Right forelimb (tissue), 1 donor: ENCODE data around the gene CD19.
A peak's percentile ranks its signal among the peaks of the same experiment; 100 is the strongest.
"Not testable (repeated sequence)": the region's sequence is repeated elsewhere in the genome, so short reads cannot be mapped to it uniquely, and the experiment has no call there.

Experiments used
- DNase-seq: peaks from one replicate; pipeline ENCODE4 v3.0.0-alpha.2; 2018

Gene CD19

DNA sequence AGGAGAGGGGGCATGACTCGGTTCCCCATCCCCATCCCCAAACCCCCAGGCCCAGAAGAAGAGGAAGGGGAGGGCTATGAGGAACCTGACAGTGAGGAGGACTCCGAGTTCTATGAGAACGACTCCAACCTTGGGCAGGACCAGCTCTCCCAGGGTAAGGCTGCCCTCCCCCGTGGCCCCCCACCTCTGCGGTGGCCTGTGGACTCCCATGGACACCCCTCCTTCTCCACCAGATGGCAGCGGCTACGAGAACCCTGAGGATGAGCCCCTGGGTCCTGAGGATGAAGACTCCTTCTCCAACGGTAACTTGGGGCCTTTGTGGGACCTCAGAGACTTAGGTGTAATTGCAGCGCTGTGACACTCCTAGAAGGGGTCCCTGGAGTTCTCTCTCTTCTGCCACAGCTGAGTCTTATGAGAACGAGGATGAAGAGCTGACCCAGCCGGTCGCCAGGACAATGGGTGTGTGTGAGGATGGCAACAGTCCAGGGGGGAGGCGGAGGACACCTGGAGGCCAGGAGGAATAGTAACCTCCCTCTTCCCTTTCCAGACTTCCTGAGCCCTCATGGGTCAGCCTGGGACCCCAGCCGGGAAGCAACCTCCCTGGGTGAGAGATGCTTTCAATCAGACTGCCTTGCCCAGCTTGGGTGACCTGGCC lies 5.6 kb downstream of the CD19 start:
- DNase-seq: no peak

DNA sequence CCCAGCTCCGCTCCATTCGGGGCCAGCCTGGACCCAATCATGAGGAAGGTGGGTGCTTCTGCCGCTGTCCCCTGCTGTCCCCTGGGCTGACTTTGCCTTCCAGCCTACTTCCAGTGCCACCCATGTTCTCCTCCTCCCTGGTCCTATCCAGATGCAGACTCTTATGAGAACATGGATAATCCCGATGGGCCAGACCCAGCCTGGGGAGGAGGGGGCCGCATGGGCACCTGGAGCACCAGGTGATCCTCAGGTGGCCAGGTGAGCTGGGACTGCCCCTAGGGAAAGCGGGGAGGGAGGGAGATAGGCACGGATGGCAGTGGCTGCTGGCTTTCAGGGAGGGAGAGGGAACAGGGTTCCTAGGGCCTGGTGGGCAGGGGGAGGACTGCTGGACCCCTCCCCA lies 7.0 kb downstream of the CD19 start:
- DNase-seq: no peak

DNA sequence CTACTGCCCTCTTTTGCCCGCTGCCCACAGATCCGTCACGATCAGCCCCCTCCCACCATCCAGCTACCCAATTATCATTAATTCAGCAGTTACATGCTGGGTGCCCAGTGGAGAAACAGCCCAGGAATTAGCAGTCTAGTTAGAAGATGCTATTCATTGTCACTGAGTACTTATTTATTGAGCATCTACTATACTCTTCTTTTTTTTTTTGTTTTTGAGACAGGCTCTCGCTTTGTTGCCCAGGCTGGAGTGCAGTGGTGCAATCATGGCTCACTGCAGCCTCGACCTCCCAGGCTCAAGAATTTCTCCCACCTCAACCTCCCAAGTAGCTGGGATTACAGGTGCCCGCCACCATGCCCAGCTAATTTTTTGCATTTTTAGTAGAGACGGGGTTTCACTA lies 8.1 kb downstream of the CD19 start:
- not testable (repeated sequence) for DNase-seq

DNA sequence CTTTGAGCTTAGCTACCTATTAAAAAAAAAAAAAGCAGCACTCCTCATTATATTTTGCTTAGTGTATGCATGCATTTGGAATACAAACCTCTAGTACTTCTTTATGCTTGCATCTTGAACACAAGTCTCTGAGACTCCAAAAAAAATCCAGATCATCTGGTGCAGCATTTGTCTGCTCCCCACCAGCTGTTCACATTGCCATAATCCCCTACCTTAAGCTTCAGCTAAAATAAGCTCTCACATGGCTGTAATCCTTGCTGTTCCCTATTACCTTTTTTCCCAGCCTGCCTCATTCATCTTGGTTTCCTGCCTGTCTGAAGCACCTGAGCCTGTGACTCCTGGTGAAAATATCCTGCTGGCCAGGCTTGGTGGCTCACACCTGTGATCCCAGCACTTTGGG lies 11.5 kb downstream of the CD19 start:
- DNase-seq: no peak

DNA sequence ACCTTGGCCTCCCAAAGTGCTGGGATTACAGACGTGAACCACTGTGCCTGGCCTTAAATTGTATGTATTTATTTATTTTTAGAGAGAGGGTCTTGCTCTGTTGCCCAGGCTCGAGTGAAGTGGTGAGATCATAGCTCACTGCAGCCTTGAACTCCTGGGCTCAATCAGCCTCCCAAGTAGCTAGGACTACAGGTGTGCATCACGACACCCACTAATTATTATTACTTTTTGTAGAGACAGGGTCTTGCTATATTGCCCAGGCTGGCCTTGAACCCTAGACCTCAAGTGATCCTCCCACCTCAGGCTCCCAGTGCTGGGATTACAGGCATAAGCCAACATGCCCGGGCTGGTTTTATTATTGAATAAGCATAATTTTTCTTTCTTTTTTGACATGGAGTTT lies 14.9 kb downstream of the CD19 start:
- DNase-seq: no peak

DNA sequence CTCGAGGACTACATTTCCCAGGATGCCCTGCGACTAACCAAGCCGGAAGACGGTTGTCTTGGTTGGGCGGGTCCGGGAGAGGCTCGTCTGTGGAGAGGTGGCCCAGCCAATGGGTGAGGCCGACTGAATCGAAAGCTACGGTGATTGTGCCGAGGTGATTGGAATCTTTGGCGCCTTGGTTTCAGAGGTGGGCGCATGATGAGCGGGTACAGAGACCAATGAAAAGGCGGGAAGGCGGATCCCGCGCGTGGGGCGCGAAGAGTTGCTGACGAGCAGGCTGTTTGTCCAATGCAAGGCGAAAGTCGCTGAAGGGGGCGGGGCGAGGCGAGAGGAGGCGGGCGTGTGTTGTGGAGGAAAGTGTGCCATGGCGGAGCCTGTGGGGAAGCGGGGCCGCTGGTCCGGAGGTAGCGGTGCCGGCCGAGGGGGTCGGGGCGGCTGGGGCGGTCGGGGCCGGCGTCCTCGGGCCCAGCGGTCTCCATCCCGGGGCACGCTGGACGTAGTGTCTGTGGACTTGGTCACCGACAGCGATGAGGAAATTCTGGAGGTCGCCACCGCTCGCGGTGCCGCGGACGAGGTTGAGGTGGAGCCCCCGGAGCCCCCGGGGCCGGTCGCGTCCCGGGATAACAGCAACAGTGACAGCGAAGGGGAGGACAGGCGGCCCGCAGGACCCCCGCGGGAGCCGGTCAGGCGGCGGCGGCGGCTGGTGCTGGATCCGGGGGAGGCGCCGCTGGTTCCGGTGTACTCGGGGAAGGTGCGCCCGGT lies 19.1 kb downstream of the CD19 start, which contains the start of gene NFATC2IP:
TSS of gene NFATC2IP (plus strand) at position 290 of the 762 bp plus-strand sequence. CDS start at position 365, 75 bp downstream.
- DNase-seq: peak; percentile 100

DNA sequence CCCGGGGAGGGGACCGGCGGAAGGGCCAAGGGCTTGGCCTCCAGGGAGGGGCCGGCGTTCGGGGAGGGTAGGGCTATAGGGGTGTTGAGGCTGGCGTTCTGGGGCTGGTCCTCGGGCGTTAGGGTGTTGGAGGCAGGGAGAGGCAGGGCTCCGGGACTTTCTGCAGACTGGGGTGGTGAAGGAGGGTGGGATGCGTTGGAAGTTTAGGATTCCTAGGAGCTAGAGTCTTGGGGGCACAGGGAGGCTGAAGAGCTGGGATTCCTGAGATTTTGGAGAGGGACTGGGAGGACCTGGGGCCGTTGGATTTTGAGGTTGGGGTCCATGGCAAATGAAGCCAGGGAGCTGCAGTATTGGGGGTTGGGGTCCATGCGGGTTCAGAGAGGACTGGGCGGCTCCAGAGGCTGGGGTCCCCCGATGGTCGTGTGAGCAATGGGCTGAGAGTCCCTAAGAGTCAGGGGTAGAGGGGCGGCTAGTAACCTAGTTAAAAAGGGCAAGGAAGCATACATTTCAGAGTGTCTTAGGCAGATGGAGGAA lies 19.7 kb downstream of the CD19 start:
- no peak for DNase-seq

DNA sequence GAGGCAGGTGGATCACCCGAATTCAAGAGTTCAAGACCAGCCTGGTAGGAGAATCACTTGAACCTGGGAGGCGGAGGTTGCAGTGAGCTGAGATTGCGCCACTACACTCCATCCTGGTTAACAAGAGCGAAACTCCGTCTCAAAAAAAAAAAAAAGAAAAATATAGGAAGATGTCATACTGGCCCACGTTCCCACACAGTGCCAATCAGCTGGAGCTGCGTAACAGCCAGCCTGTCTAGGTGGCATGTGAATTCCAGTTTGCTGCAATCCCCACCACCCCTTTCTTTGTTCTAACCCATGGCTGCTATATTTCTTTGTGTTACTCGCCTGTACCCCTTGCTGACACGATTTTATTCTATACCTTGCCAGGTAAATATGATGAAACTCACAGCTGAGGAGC lies 26.4 kb downstream of the CD19 start:
- no peak for DNase-seq

DNA sequence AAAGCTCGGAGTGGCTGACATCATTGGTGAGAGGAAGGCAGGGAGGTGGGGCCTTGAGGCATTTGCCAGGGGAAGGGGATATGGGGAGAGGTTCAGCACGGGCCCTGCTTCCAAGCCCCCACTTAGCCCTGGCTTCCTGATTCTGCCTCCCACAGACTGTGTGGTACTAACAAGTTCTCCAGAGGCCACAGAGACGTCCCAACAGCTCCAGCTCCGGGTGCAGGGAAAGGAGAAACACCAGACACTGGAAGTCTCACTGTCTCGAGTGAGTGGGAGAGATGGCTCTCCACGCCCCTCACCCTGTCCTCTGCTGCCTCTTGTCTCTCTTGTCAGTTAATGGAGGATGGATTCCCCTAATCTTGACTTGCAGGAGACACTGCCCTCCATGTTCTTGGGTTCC lies 27.1 kb downstream of the CD19 start:
- no peak for DNase-seq

DNA sequence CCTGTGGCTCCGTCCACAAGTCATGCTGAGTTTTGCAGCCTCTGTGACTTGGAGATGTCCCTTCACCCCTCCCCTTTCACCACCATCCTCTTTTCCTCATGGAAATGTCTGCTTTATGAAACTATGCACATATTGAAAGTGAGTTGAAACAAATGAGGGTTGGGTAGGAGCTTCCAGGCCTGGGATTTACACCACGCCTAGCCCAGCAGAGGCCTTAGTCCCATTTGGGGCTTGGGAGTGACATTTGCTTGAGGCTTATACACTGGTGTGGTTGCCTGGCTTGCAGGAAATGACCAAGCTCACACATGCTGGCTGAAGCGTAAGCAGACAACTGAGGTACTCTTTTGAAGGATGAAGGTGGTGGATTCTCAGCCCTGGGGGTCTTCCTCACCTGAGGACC lies 32.3 kb downstream of the CD19 start:
- DNase-seq: no peak

DNA sequence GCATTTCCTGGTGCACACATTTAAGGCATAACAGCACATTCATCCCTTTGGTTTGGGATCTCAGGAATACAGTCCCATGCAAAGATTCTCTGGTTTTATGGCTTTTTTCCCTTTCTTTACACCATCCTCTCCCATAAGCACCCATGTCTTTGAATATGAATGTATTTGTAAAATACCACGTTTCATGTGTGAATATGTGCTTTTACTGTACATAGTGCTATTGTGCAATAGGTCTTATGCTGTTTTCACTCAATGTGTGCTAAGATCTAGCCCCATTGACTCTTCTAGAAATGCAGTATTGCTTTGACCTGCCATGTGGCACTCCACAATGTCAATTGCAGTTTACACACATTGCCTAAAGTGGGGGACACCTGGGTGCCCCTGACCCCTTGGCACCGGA lies 32.7 kb downstream of the CD19 start:
- no peak for DNase-seq

DNA sequence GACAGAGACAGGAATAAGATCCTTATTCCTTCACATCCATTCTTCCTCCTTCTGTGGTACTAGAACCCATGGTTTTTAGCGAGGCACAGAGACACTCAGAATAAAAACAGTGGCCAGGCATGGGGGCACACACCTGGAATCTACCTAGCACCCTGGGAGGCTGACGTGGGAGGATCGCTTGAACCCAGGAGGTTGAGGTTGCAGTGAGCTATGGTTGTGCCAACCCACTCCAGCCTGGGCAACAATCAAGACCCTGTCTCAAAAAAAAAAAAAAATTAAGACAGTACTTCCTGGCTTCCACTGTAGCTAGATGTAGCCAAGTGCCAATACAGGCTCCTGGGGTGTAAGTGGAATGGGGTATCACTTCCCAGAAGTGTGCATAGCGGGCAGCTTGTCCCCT lies 35.4 kb downstream of the CD19 start:
- no peak for DNase-seq

DNA sequence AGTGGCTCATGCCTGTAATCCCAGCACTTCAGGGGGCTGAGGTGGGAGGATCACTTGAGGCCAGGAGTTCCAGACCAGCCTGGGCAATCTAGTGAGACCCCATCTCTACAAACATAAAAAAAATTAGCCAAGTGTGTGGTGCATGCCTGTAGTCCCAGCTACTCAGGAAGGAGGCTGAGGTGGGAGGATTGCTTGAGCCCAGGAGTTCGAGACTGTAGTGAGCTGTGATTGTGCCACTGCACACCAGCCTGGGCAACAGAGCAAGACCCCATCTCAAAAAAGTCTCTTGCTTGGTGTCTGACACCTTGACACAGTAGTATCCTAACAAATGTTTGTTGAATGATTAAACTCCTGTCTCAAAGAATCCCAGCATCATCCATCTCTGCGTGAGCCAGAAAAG lies 37.9 kb downstream of the CD19 start:
- not testable (repeated sequence) for DNase-seq

DNA sequence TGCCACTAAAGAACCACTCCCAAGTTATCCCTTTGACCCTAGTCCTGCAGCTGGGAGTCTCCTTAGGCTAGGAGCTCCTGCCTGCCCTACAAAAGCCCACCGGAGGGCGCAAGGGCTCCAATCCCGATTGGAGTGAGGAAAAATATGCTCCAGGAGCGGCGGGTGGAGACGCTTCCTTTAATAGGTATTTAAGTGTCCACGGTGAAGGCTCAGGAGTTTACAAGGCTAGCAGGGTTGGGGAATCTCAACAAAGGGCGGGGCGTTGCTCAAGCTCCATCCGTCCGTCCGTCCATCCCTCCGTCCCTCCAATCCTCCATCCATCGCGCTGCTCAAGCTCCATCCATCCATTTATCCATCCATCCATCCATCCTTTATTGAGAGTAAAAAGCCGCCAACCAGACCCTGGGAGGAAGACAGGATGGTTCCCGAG lies 42.3 kb downstream of the CD19 start:
- peak; percentile 64 for DNase-seq

DNA sequence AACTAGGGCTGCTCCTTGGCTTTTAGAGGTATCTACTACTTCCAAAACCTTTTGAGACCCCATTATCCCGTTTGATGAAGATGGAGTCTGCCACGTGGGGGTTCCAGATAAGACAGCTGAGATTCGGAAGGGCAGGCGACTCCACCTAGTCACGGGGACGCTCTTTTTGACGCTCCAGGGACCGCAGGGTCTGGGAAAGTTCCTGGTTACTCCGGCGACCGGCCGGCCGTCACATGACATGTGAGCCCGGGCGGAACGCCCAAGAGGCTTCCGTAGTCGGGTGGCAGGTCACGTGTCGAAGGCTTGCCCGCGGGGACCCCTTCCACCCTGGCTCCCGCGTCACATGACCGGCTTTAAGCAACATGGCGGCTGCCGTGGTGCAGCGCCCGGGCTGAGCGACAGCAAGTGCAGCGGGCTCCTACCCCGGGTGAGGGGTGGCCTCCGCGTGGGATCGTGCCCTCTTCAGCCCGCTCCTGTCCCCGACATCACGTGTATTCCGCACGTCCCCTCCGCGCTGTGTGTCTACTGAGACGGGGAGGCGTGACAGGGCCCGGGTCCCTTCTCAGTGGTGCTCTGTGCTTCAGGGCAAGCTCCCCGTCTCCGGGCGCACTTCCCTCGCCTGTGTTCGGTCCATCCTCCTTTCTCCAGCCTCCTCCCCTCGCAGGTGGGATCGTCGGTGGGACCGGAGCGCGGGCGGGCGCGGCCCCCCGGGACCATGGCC lies 42.8 kb downstream of the CD19 start, which contains the start of gene SPNS1:
TSS of gene SPNS1 (plus strand) at position 342 of the 721 bp plus-strand sequence. CDS start at position 716, 374 bp downstream.
- DNase-seq: peak; percentile 98

DNA sequence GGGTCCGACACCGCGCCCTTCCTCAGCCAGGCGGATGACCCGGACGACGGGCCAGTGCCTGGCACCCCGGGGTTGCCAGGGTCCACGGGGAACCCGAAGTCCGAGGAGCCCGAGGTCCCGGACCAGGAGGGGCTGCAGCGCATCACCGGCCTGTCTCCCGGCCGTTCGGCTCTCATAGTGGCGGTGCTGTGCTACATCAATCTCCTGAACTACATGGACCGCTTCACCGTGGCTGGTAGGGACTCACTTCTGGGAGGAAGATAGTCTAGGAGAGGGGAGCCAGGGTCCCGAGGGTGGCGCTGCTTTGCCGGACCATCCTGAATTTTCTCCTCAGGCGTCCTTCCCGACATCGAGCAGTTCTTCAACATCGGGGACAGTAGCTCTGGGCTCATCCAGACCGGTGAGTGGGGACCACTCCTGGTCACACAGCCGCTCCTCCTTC lies 43.4 kb downstream of the CD19 start:
- no peak for DNase-seq

DNA sequence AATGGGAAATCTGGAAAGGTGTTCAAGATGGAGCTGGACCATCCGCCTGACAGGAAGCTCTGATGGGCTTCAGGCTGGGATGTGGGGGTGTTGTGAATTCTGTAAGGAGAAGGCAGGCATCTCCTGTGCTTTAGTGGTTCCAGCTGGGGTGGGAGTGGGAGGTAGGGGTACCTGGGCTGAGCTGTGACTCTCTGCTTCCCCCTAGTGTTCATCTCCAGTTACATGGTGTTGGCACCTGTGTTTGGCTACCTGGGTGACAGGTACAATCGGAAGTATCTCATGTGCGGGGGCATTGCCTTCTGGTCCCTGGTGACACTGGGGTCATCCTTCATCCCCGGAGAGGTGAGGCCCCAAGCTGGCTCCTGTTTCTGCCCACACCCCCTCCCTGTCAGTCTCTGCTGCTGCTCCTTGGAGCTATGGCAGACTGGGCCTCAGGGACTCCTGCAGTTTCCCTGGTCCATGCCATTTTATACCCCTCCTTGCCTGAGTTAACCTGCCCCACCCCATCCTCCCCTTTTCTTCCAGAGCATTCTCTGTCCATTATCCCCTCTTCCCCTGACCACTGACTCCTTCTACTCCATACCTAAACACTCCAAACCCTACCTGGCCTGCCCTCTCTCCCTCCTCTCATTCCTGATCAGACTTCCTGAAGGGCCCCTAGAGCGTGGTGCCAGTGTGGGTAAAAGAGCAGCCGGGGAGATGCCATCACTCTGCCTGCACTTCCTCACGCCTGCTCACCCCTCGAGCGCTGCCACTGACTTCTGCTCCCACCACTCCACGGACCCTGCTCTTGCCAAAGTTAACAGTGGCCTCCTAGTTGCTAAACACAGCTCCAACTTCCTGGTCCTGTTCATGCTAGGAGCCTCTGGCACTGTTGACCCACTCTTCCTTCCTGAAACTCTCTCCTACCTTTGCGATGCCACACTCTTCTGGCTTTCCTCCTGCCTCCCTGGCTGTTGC lies 46.2 kb downstream of the CD19 start:
- DNase-seq: no peak

DNA sequence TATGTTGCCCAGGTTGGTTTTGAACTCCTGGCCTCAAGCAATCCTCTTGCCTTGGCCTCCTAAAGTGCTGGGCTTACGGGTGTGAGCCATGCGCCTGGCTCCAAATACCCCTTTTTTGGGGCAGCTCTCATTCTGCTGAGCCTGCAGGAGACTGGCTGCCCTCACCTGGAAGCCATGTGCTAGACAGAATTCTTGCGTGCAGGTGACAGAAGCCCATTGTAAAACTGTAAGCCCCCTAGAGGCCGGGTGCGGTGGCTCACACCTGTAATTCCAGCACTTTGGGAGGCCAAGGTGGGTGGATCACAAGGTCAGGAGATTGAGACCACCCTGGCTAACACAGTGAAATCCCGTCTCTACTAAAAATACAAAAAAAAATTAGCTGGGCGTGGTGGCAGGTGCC lies 48.6 kb downstream of the CD19 start:
- not testable (repeated sequence) for DNase-seq

DNA sequence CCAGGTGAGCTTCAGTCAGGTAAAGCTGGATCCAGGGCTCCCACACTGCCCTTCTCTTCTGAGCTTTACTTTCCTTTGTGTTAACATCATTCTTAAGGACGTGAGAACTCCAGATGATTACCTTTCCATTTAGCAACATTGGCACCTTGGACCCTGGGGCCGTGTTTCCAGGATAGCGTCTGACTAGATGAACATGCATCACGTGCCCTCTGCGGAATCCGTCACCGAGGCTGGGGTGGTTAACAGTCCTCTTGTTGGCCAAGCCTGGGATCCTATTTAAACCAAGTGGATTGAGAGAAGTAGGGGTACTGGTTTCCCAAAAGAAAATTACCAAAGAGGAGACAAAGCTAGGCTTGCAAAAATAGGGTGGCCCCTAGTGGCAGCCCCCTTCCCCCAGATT lies 49.2 kb downstream of the CD19 start:
- no peak for DNase-seq

DNA sequence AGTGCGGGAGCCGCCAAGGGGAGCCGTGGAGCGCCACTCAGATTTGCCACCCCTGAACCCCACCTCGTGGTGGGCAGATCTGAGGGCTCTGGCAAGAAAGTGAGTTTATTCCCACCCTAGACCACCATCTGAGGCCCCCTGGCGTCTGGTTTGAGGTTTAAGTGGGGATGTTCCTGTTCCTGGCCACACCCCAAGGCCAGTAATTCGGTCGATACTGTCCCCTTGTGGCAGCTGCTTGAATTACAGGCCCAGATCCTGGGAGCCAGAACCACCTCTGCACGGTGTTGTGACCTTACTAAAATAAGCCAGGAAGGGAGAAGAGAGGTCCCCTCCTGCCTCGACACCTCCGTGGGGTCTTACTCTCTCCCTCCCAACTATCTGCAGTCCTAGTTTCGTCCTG lies 49.7 kb downstream of the CD19 start:
- no peak for DNase-seq

DNA sequence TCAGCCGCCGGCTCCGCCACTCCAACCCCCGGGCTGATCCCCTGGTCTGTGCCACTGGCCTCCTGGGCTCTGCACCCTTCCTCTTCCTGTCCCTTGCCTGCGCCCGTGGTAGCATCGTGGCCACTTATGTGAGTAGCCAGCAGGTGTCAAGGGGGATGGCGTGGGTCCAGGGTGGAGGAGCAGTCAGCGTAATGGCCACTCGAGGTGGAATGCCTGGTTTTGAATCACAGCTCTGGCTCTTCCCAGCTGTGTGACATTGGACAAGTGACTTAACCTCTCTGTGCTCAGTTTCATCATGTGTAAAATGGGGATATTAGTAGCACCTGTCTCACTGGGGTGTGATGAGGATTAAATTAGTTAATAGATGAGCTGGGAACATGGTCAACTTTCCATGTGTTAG lies 50.6 kb downstream of the CD19 start:
- no peak for DNase-seq

DNA sequence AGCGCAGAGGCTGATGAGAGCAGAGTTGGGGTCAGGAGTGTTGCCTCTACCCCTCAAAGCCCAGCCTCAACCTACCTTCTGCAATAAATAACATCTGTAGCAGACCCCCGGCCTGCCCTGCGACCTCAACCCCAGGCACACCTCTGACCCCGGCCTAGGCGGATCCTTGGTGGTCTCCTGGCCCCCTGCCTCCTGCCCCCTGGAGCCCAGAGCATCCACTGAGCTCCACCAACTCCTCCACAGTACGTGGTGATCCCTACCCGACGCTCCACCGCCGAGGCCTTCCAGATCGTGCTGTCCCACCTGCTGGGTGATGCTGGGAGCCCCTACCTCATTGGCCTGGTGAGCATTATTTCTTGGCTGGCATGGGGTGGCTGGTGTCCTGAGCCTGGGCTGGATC lies 51.2 kb downstream of the CD19 start:
- no peak for DNase-seq
